SJSA1 (cell line): Measurements from ENCODE around the gene DND1. TPM values are rescaled to one million over a fixed set of nuclear protein-coding genes. Genes with fewer than 3 reads are reported as not detected.
"Not testable (repeated sequence)": the region's sequence is repeated elsewhere in the genome, so short reads cannot be mapped to it uniquely, and the experiment has no call there.

Experiments used
- DNase-seq, 2 experiments: peaks; one replicate each; pipeline ENCODE4 v3.0.0-alpha.2; 2015 to 2020; ENCODE audit warnings: low spot score in 2 of 2, low read depth in 1 of 2
- H3K27ac ChIP-seq: fragments of 250-450 bp; sonication (Bioruptor Pico); 2 replicates; pipeline ENCODE4 v1.5.1; 2020; ENCODE audit warnings: mild to moderate bottlenecking, moderate library complexity
- H3K27me3 ChIP-seq: fragments of 250-450 bp; sonication (Bioruptor Pico); replicated peaks from 2 replicates; pipeline ENCODE4 v1.5.1; 2020; ENCODE audit warnings: mild to moderate bottlenecking, moderate library complexity
- H3K36me3 ChIP-seq: fragments of 250-450 bp; sonication (Bioruptor Pico); 2 replicates; pipeline ENCODE4 v1.5.1; 2020; ENCODE audit warnings: mild to moderate bottlenecking
- H3K4me1 ChIP-seq: fragments of 250-450 bp; sonication (Bioruptor Pico); replicated peaks from 2 replicates; pipeline ENCODE4 v1.6.1; 2021; ENCODE audit warnings: mild to moderate bottlenecking
- H3K4me3 ChIP-seq: fragments of 250-450 bp; sonication (Bioruptor Pico); 2 replicates; pipeline ENCODE4 v1.5.1; 2020; ENCODE audit warnings: mild to moderate bottlenecking
- H3K9me3 ChIP-seq: fragments of 250-450 bp; sonication (Bioruptor Pico); replicated peaks from 2 replicates; pipeline ENCODE4 v1.5.1; 2020; ENCODE audit warnings: mild to moderate bottlenecking
- total RNA-seq: library from RNA; depleted of rRNA; stranded (reverse); fragments of >200 nt; shearing (Covaris generic); gene quantifications from 2 replicates; pipeline ENCODE4 v1.2.3, GENCODE V29; 2014

Gene DND1
- total RNA-seq, 1 experiment from 2014 or later, result 1.2 TPM

DNA sequence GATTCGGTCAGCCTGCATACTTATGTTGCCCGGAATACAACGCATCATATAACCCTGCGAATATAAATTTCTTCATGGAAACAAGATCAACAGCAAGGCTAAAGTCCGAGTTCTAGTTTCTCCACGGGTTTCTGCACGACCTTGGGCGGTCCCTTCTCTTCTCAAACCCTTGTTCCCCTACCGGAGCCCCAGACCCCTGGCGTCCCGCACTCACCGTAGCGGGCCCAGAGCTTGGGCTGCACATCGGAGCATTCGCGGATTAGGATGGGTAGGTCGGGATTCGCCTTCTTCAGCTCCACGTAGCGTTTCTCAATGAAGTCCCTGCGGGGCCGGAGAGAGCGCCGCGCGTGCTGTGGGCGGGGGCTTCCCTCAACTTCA lies 26.3 kb downstream of the DND1 start:
- Histone ChIP-seq H3K4me3 (peak overlapping the region; percentile 63), H3K4me1 (peaks cover 12% of the 10 kb centered on the region), H3K27ac (0 out of 2 replicates have a peak overlapping the region, but pooled peaks have one; percentile 0), H3K9me3 (no peaks in the 10 kb centered on the region), H3K36me3 (peaks cover 81% of the 10 kb centered on the region), H3K27me3 (no peaks in the 10 kb centered on the region)
- DNase-seq, result no peak

GRCh38 chr5:140642718-140643117 lies 30.7 kb downstream of the DND1 start:
- no peak for DNase-seq
- no peak overlapping the region for H3K4me3 ChIP-seq
- H3K4me1 ChIP-seq, result peaks cover 21% of the 10 kb centered on the region
- H3K27me3 ChIP-seq, result no peaks in the 10 kb centered on the region
- H3K9me3 ChIP-seq, result no peaks in the 10 kb centered on the region
- H3K36me3 ChIP-seq, result peaks cover 62% of the 10 kb centered on the region
- no peak overlapping the region for H3K27ac ChIP-seq

DNA sequence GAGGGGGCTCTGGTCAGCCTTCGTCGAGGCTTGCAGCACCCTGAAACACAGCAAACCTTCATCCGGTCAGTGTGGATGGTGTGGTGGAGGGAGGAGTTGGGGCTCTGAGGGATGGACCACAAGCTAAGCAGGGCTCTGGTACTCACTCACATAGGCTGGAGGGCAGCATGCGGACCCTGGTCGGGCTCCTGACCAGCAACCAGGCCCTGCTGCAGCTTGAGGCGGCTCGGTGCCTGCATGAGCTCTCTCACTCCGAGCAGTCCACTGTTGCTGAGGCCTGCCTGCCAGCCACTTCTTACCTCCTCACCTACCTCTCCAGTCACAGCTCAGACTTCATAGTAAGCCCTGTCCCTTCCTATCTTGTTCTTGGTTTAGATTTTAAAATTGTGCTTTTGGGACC lies 31.7 kb downstream of the DND1 start:
- H3K4me3 ChIP-seq, result no peak overlapping the region
- H3K27me3 ChIP-seq, result no peaks in the 10 kb centered on the region
- no peaks in the 10 kb centered on the region for H3K9me3 ChIP-seq
- peaks cover 55% of the 10 kb centered on the region for H3K36me3 ChIP-seq
- no peak for DNase-seq
- H3K4me1 ChIP-seq, result peaks cover 20% of the 10 kb centered on the region
- H3K27ac ChIP-seq, result no peak overlapping the region

- Histone ChIP-seq H3K36me3 (peaks cover 33% of the 10 kb centered on the region), H3K9me3 (no peaks in the 10 kb centered on the region), H3K4me3 (peak within 1 kb of the TSS; percentile 67), H3K27me3 (no peaks in the 10 kb centered on the region), H3K27ac (peak within 1 kb of the TSS; percentile 28), H3K4me1 (peaks cover 13% of the 10 kb centered on the region)
- DNase-seq, result peak; percentile 84 to 99
Measured at GRCh38 chr5:140639148-140639981, 34.0 kb downstream of the DND1 start, which contains the start of gene TMCO6. TSS of gene TMCO6 (plus strand) at chr5:140639451. CDS start at chr5:140639528, 77 bp downstream.

- H3K27ac ChIP-seq, result peak overlapping the region; percentile 13
- peaks cover 28% of the 10 kb centered on the region for H3K36me3 ChIP-seq
- peak overlapping the region; percentile 67 for H3K4me3 ChIP-seq
- not testable (repeated sequence) for H3K27me3 ChIP-seq, DNase-seq, H3K9me3 ChIP-seq
- H3K4me1 ChIP-seq, result peaks cover 13% of the 10 kb centered on the region
Measured at GRCh38 chr5:140638898-140639147, 34.6 kb downstream of the DND1 start.

GRCh38 chr5:140637371-140638100 lies 35.8 kb downstream of the DND1 start:
- Histone ChIP-seq H3K27ac (no peak overlapping the region), H3K36me3 (peaks cover 15% of the 10 kb centered on the region), H3K9me3 (no peaks in the 10 kb centered on the region), H3K27me3 (no peaks in the 10 kb centered on the region), H3K4me3 (no peak overlapping the region), H3K4me1 (peaks cover 23% of the 10 kb centered on the region)
- DNase-seq, result no peak

GRCh38 chr5:140635291-140636257 lies 37.8 kb downstream of the DND1 start:
- DNase-seq, result no peak
- Histone ChIP-seq H3K4me3 (no peak overlapping the region), H3K9me3 (no peaks in the 10 kb centered on the region), H3K4me1 (peaks cover 25% of the 10 kb centered on the region), H3K27me3 (no peaks in the 10 kb centered on the region), H3K27ac (no peak overlapping the region), H3K36me3 (peaks cover 2% of the 10 kb centered on the region)

GRCh38 chr5:140634103-140634502 lies 39.3 kb downstream of the DND1 start:
- peaks cover 18% of the 10 kb centered on the region for H3K4me1 ChIP-seq
- H3K27ac ChIP-seq, result no peak overlapping the region
- no peaks in the 10 kb centered on the region for H3K27me3 ChIP-seq
- no peaks in the 10 kb centered on the region for H3K36me3 ChIP-seq
- DNase-seq, result no peak
- H3K4me3 ChIP-seq, result no peak overlapping the region
- H3K9me3 ChIP-seq, result no peaks in the 10 kb centered on the region

- no peaks in the 10 kb centered on the region for H3K27me3 ChIP-seq
- no peaks in the 10 kb centered on the region for H3K9me3 ChIP-seq
- no peak overlapping the region for H3K4me3 ChIP-seq
- peaks cover 17% of the 10 kb centered on the region for H3K4me1 ChIP-seq
- no peak overlapping the region for H3K27ac ChIP-seq
- no peak for DNase-seq
- H3K36me3 ChIP-seq, result no peaks in the 10 kb centered on the region
Measured at GRCh38 chr5:140633501-140633900, 39.9 kb downstream of the DND1 start.

GRCh38 chr5:140633021-140633471 lies 40.3 kb downstream of the DND1 start, which contains the start of gene CD14:
TSS of gene CD14 (minus strand) at chr5:140633175. CDS start at chr5:140633071, 104 bp downstream.
- no peaks in the 10 kb centered on the region for H3K9me3 ChIP-seq
- H3K27me3 ChIP-seq, result no peaks in the 10 kb centered on the region
- DNase-seq, result peak; percentile 79 to 84
- H3K4me3 ChIP-seq, result peak within 1 kb of the TSS; percentile 20
- no peaks in the 10 kb centered on the region for H3K36me3 ChIP-seq
- H3K27ac ChIP-seq, result no peak within 1 kb of the TSS
- peaks cover 20% of the 10 kb centered on the region for H3K4me1 ChIP-seq

GRCh38 chr5:140632366-140633020 lies 40.9 kb downstream of the DND1 start:
- H3K9me3 ChIP-seq, result no peaks in the 10 kb centered on the region
- H3K4me1 ChIP-seq, result peaks cover 20% of the 10 kb centered on the region
- DNase-seq, result no peak
- no peak overlapping the region for H3K27ac ChIP-seq
- H3K27me3 ChIP-seq, result no peaks in the 10 kb centered on the region
- H3K36me3 ChIP-seq, result no peaks in the 10 kb centered on the region
- peak overlapping the region; percentile 20 for H3K4me3 ChIP-seq

DNA sequence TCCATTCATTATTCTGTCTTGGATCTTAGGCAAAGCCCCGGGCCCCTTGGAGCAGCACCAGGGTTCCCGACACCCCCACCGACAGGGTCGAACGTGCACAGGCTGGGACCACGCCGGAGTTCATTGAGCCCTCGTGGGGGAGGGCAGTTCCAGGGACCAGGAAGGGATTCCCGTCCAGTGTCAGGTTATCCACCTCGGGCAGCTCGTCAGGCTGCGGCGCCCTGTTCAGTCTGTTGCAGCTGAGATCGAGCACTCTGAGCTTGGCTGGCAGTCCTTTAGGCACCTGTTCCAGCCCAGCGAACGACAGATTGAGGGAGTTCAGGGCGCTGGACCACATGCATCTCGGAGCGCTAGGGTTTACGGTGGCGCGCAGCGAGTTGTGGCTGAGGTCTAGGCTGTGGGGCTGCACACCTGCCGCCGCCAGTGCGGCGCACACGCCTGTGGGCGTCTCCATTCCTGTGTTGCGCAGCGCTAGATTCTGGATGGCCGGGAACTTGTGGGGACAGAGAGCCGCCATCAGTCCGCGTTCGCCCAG lies 41.5 kb downstream of the DND1 start:
- peaks cover 20% of the 10 kb centered on the region for H3K4me1 ChIP-seq
- H3K27ac ChIP-seq, result no peak overlapping the region
- no peaks in the 10 kb centered on the region for H3K27me3 ChIP-seq
- H3K9me3 ChIP-seq, result 0 out of 2 replicates have a peak, but pooled peaks cover 2% of the 10 kb centered on the region
- H3K36me3 ChIP-seq, result no peaks in the 10 kb centered on the region
- DNase-seq, result no peak
- no peak overlapping the region for H3K4me3 ChIP-seq

GRCh38 chr5:140631036-140631417 lies 42.3 kb downstream of the DND1 start:
- no peaks in the 10 kb centered on the region for H3K36me3 ChIP-seq
- peaks cover 20% of the 10 kb centered on the region for H3K4me1 ChIP-seq
- no peaks in the 10 kb centered on the region for H3K27me3 ChIP-seq
- 0 out of 2 replicates have a peak, but pooled peaks cover 2% of the 10 kb centered on the region for H3K9me3 ChIP-seq
- H3K27ac ChIP-seq, result no peak overlapping the region
- DNase-seq, result no peak
- no peak overlapping the region for H3K4me3 ChIP-seq
